DOHH2 (cell line): ENCODE data around the gene SCAF8.

ENCODE experiments used
- H3F3A ChIP-seq: fragments of 200-600 bp; sonication (generic), shearing (Covaris generic); 2 replicates; pipeline ENCODE4 v1.6.0; 2016; ENCODE audit warnings: antibody characterized with exemption, mild to moderate bottlenecking; ENCODE audit not compliant: control insufficient read depth, insufficient read depth
- H3K27ac ChIP-seq: fragments of 200-600 bp; sonication (generic); 2 replicates; pipeline ENCODE4 v1.5.1; 2014; ENCODE audit warnings: low read depth, mild to moderate bottlenecking, low read length, moderate library complexity
- H3K27me3 ChIP-seq: fragments of 200-600 bp; sonication (generic); 2 replicates; pipeline ENCODE4 v1.6.1; 2014; ENCODE audit warnings: mild to moderate bottlenecking, low read length, mixed read lengths; ENCODE audit not compliant: control insufficient read depth
- H3K36me3 ChIP-seq: fragments of 200-600 bp; sonication (generic); 2 replicates; pipeline ENCODE4 v1.6.1; 2014; ENCODE audit warnings: mild to moderate bottlenecking, low read length, moderate library complexity, mixed read lengths; ENCODE audit not compliant: control insufficient read depth
- H3K4me1 ChIP-seq: fragments of 200-600 bp; sonication (generic); 2 replicates; pipeline ENCODE4 v1.6.1; 2014; ENCODE audit warnings: mild to moderate bottlenecking, low read length, mixed read lengths; ENCODE audit not compliant: control insufficient read depth
- H3K4me2 ChIP-seq: fragments of 200-600 bp; sonication (generic); 2 replicates; pipeline ENCODE4 v1.6.0; 2014; ENCODE audit warnings: mild to moderate bottlenecking, low read length, moderate library complexity
- H3K4me3 ChIP-seq: fragments of 200-600 bp; sonication (generic); 2 replicates; pipeline ENCODE4 v1.5.1; 2014; ENCODE audit warnings: mild to moderate bottlenecking, low read length, mixed read lengths
- H3K79me2 ChIP-seq: fragments of 200-600 bp; sonication (generic); 2 replicates; pipeline ENCODE4 v1.6.1; 2014; ENCODE audit warnings: mild to moderate bottlenecking, low read length, mixed read lengths; ENCODE audit not compliant: control insufficient read depth
- H3K9me2 ChIP-seq: fragments of 200-600 bp; sonication (generic); replicated peaks from 2 replicates; pipeline ENCODE4 v1.6.1; 2014; ENCODE audit warnings: mild to moderate bottlenecking, low read length, mixed read lengths; ENCODE audit not compliant: control insufficient read depth
- H3K9me3 ChIP-seq: fragments of 200-600 bp; sonication (generic); 2 replicates; pipeline ENCODE4 v1.6.1; 2014; ENCODE audit warnings: antibody characterized with exemption, low read length, mixed read lengths; ENCODE audit not compliant: control insufficient read depth, insufficient read depth
- H4K20me1 ChIP-seq: fragments of 200-600 bp; sonication (generic); 2 replicates; pipeline ENCODE4 v1.6.0; 2014; ENCODE audit warnings: low read depth, mild to moderate bottlenecking, antibody characterized with exemption, low read length, moderate library complexity; ENCODE audit not compliant: control insufficient read depth, insufficient read depth
- CTCF ChIP-seq: fragments of 200-600 bp; sonication (generic); IDR thresholded peaks from one replicate; pipeline ENCODE4 v1.5.1; 2014; ENCODE audit warnings: antibody characterized with exemption, mild to moderate bottlenecking, low read depth, low read length; ENCODE audit not compliant: poor library complexity, severe bottlenecking
- EZH2phosphoT487 ChIP-seq: fragments of 200-600 bp; sonication (generic); IDR thresholded peaks from 2 replicates; pipeline ENCODE4 v1.6.1; 2017; ENCODE audit warnings: borderline replicate concordance, mild to moderate bottlenecking, antibody characterized with exemption, low read length, moderate library complexity, mixed read lengths

SCAF8 gene

GRCh38 chr6:154758125-154758524 is 24.9 kb downstream of the SCAF8 start:
- H4K20me1 ChIP-seq, result peaks cover 2% of the 10 kb centered on the region; the same call in 1 of the 2 replicates
- H3K27ac ChIP-seq, result no peak overlapping the region
- no peak overlapping the region for H3K4me2 ChIP-seq

GRCh38 chr6:154763650-154764049 is 30.4 kb downstream of the SCAF8 start:
- no peak overlapping the region for H3K27ac ChIP-seq
- peaks cover 15% of the 10 kb centered on the region for H3K4me1 ChIP-seq
- H3K36me3 ChIP-seq, result peaks cover 19% of the 10 kb centered on the region
- H3K9me3 ChIP-seq, result no peaks in the 10 kb centered on the region
- no peaks in the 10 kb centered on the region for H3K9me2 ChIP-seq
- no peaks in the 10 kb centered on the region for H3K27me3 ChIP-seq
- H4K20me1 ChIP-seq, result peaks cover 16% of the 10 kb centered on the region; the same call in 1 of the 2 replicates
- no peak overlapping the region for H3K4me2 ChIP-seq
- H3K79me2 ChIP-seq, result peaks cover 100% of the 10 kb centered on the region
- H3F3A ChIP-seq, result no peaks in the 10 kb centered on the region
- H3K4me3 ChIP-seq, result no peak overlapping the region
- TF ChIP-seq EZH2phosphoT487 (no peak), CTCF (no peak)

More at GRCh38 chr6:154758125-154758524, 24.9 kb downstream of the SCAF8 start:
- no peaks in the 10 kb centered on the region for H3K9me3 ChIP-seq
- no peak for TF ChIP-seq EZH2phosphoT487
- no peak for TF ChIP-seq CTCF
- peaks cover 28% of the 10 kb centered on the region for H3K36me3 ChIP-seq
- H3K4me1 ChIP-seq, result no peaks in the 10 kb centered on the region
- no peak overlapping the region for H3K4me3 ChIP-seq
- peaks cover 98% of the 10 kb centered on the region for H3K79me2 ChIP-seq
- H3F3A ChIP-seq, result no peaks in the 10 kb centered on the region
- H3K9me2 ChIP-seq, result no peaks in the 10 kb centered on the region
- no peaks in the 10 kb centered on the region for H3K27me3 ChIP-seq

- no peak for TF ChIP-seq EZH2phosphoT487
- no peak for TF ChIP-seq CTCF
- H3K27me3 ChIP-seq, result no peaks in the 10 kb centered on the region
- no peak overlapping the region for H3K27ac ChIP-seq
- no peak overlapping the region for H3K4me2 ChIP-seq
- peaks cover 18% of the 10 kb centered on the region; the same call in 1 of the 2 replicates for H4K20me1 ChIP-seq
- H3K9me3 ChIP-seq, result no peaks in the 10 kb centered on the region
- H3F3A ChIP-seq, result no peaks in the 10 kb centered on the region
- H3K4me1 ChIP-seq, result peaks cover 15% of the 10 kb centered on the region
- no peak overlapping the region for H3K4me3 ChIP-seq
- H3K79me2 ChIP-seq, result peaks cover 100% of the 10 kb centered on the region
- H3K9me2 ChIP-seq, result no peaks in the 10 kb centered on the region
- peaks cover 19% of the 10 kb centered on the region for H3K36me3 ChIP-seq
Measured at GRCh38 chr6:154765273-154765672, 32.1 kb downstream of the SCAF8 start.

- H3K4me1 ChIP-seq, result peaks cover 15% of the 10 kb centered on the region
- H3K36me3 ChIP-seq, result peaks cover 19% of the 10 kb centered on the region
- no peaks in the 10 kb centered on the region for H3F3A ChIP-seq
- H3K4me3 ChIP-seq, result no peak overlapping the region
- TF ChIP-seq EZH2phosphoT487 (no peak), CTCF (no peak)
- H3K9me3 ChIP-seq, result no peaks in the 10 kb centered on the region
- H3K27ac ChIP-seq, result no peak overlapping the region
- peaks cover 23% of the 10 kb centered on the region; the same call in 1 of the 2 replicates for H4K20me1 ChIP-seq
- H3K4me2 ChIP-seq, result no peak overlapping the region
- H3K9me2 ChIP-seq, result no peaks in the 10 kb centered on the region
- no peaks in the 10 kb centered on the region for H3K27me3 ChIP-seq
- peaks cover 100% of the 10 kb centered on the region for H3K79me2 ChIP-seq
Measured at GRCh38 chr6:154766288-154766687, 33.1 kb downstream of the SCAF8 start.
